ENCODE measurements around the gene RASSF3.

DNA sequence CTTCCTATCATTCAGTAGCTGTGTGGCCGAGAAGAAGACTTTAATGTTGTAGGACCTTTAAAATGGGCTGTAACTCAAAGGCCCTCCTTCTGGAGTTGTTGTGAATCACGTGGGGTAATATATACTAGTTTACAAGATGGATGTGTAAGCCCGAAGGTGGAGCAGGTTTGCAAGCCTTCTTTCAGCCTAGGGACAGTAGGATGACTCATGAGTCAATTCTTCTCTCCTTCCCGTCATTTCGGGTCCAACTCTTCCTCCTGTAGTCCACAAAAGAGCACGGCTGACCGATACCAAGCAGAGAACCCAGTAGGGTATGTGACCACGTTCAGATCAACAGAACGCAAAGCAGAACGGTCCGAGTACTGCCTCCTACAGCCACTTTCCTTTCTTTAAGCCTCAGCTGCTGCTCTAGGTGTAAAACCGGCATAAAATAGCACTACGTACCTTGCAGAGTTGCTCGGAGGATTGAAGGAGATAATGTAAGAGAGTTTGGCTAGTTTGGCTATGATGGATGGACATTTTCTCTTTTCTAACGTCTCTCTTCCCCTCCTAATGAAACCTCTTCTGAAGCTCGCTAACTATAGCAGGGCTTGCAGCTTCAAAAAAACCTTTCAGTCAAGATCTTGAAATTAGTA, 1.3 kb upstream of the RASSF3 start:
- no peak for TF ChIP-seq EZH2phosphoT487 (IDR thresholded peaks at IDR 0.05; ENCODE audit: borderline replicate concordance)
- TF ChIP-seq, protein P1, sequence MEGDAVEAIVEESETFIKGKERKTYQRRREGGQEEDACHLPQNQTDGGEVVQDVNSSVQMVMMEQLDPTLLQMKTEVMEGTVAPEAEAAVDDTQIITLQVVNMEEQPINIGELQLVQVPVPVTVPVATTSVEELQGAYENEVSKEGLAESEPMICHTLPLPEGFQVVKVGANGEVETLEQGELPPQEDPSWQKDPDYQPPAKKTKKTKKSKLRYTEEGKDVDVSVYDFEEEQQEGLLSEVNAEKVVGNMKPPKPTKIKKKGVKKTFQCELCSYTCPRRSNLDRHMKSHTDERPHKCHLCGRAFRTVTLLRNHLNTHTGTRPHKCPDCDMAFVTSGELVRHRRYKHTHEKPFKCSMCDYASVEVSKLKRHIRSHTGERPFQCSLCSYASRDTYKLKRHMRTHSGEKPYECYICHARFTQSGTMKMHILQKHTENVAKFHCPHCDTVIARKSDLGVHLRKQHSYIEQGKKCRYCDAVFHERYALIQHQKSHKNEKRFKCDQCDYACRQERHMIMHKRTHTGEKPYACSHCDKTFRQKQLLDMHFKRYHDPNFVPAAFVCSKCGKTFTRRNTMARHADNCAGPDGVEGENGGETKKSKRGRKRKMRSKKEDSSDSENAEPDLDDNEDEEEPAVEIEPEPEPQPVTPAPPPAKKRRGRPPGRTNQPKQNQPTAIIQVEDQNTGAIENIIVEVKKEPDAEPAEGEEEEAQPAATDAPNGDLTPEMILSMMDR (conservative IDR thresholded peaks at IDR 0.05; ENCODE audit: low read length), result peak; percentile 28; the same call in 1 of the 2 replicates
